Activated T-cell treated with anti-CD3 and anti-CD28 coated beads, Interleukin-2, amount 50 U/mL, for 24 hours (primary cell): ENCODE data around the gene ZNF697.
"Not testable (repeated sequence)": the region's sequence is repeated elsewhere in the genome, so short reads cannot be mapped to it uniquely, and the experiment has no call there.

Source experiments
- DNase-seq: peaks from one replicate; pipeline ENCODE4 v3.0.0-alpha.2; 2020
- H3K27ac Mint-ChIP-seq: 2 replicates; pipeline ENCODE4 v1.8.0; 2020; ENCODE audit warnings: mild to moderate bottlenecking, mixed read lengths
- H3K27me3 Mint-ChIP-seq: 2 replicates; pipeline ENCODE4 v1.8.0; 2020; ENCODE audit warnings: mixed read lengths
- H3K36me3 Mint-ChIP-seq: 2 replicates; pipeline ENCODE4 v1.8.0; 2020; ENCODE audit warnings: low read depth, mixed read lengths
- H3K4me1 Mint-ChIP-seq: 2 replicates; pipeline ENCODE4 v1.8.0; 2020; ENCODE audit warnings: low read depth, mixed read lengths
- H3K4me3 Mint-ChIP-seq: 2 replicates; pipeline ENCODE4 v1.8.0; 2020; ENCODE audit warnings: mild to moderate bottlenecking, moderate library complexity, mixed read lengths
- H3K9me3 Mint-ChIP-seq: 2 replicates; pipeline ENCODE4 v1.8.0; 2020; ENCODE audit warnings: mixed read lengths

The ZNF697 gene

DNA sequence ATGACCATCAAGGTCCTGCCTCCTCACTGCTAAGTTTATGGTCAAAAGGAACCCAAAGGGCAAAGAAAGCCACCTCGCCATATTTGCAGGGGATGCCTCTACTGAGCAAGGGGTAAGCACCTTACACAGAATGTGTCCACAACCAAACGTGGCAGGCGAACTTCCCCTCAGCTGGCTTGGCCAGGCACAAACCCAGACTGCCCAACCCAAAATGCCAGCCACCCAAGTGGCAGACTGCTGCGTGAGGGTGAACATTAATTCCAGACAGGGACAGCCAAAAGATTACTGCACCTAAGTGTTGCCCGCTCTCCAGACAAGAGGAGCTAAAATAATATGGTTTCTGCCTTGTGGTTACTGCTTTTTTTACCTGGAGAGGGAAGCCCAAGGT is 16.0 kb downstream of the ZNF697 start:
- Mint-ChIP-seq H3K4me1 (no peaks in the 10 kb centered on the region), H3K27me3 (peaks cover 69% of the 10 kb centered on the region), H3K4me3 (no peak overlapping the region), H3K9me3 (no peaks in the 10 kb centered on the region), H3K36me3 (no peaks in the 10 kb centered on the region), H3K27ac (no peak overlapping the region)
- no peak for DNase-seq

DNA sequence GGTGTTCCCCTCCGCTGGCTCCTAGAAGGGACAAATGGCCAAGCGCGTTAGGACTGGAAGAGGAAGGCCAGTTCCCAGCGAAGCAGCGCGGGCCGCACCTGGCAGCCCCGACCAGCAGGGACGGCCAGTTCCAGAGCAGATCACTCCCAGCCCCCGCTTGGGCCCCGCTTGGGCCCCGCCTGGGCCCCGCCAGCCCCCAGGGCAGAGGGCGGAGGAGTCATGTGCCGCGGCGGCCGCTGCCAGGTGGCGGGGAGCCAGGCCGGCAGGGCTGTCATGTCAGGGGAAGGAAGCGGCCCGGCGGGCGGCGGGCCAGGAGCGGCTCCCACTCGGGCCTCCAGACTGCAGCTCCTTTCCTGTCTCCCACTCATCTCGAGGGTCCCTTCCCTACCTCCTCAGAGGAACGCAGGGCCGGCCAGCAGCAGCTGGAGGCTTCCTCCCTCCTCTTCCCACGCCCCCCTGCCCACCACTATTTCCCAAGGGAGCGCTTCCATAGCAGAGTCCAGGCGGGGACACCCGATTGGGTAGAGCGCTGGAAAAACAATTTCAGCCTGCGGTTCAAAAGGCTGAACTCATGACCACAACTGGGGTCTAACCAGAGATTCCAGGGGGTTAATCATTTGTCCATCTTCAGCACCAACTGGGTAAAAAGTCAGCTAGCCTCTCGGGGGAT is 16.5 kb downstream of the ZNF697 start:
- Mint-ChIP-seq H3K9me3 (no peaks in the 10 kb centered on the region), H3K27me3 (peaks cover 74% of the 10 kb centered on the region), H3K36me3 (no peaks in the 10 kb centered on the region), H3K4me1 (no peaks in the 10 kb centered on the region), H3K27ac (no peak overlapping the region), H3K4me3 (no peak overlapping the region)
- DNase-seq = no peak

DNA sequence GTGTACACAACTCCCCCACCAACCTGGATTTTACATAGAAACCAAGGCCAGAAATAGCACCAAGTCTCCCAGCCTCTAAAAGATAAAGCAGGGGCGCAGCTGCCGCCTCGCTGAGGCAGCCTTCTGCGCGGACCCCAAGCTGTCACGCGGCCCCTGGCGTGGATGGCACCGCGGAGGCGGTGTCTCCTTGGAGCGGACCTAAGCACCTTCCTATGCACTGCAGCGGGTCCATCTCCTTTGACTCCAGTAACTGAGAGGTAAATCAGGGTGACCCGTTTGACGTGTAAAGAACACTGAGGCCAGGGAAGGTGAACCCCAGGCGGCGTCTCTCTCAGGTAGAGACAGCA is 17.0 kb downstream of the ZNF697 start:
- Mint-ChIP-seq H3K9me3 (no peaks in the 10 kb centered on the region), H3K36me3 (no peaks in the 10 kb centered on the region), H3K27me3 (peaks cover 74% of the 10 kb centered on the region), H3K4me3 (no peak overlapping the region), H3K4me1 (no peaks in the 10 kb centered on the region), H3K27ac (no peak overlapping the region)
- no peak for DNase-seq

DNA sequence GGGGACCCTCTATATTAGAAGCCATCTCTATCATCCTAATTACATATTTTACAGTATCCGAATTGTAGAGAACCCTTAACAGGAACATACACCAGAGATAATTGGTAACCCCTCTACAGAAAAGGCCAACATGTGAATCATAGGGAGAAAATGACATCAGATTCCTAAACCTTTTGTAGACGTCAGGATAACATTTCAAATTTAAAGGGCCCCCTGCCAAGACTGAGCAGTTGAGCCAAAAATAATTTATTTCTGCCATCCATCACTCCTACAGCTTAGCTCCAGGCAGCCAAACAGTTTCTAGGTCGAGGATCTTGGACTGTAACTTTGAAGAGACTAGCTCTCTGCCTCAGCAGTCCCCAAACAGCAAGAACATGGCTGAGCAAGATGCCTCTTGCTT is 21.2 kb downstream of the ZNF697 start:
- H3K4me1 Mint-ChIP-seq = no peaks in the 10 kb centered on the region
- no peak for DNase-seq
- no peak overlapping the region for H3K27ac Mint-ChIP-seq
- H3K36me3 Mint-ChIP-seq = no peaks in the 10 kb centered on the region
- H3K4me3 Mint-ChIP-seq = no peak overlapping the region
- no peaks in the 10 kb centered on the region for H3K9me3 Mint-ChIP-seq
- peaks cover 44% of the 10 kb centered on the region for H3K27me3 Mint-ChIP-seq

DNA sequence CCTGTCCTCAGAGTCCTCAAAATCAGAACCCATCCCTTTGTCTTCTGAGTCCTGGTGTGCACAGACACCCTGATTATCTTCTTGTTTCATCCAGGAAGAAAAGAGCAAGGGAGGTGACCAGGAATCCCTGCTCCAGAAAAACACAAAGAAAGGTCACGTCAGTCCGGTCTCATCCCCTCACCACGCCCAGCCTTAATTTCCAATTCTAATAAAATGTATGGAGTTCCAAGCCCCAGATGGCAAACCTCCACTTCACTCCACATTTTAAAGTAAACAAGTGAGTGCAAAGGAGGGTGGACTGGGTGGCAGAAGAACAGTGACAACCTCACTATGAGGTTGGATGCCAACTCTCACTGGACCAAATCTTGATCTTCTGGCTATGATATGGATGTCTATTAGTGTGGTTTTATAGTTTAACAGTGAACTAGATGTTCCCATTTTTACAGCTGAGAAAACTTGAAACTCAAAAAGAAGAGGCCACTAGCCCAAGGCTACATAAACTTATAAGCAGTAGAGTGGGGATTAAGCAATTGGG is 22.0 kb downstream of the ZNF697 start:
- Mint-ChIP-seq H3K27me3 (peaks cover 39% of the 10 kb centered on the region), H3K36me3 (no peaks in the 10 kb centered on the region), H3K9me3 (no peaks in the 10 kb centered on the region), H3K27ac (no peak overlapping the region), H3K4me3 (no peak overlapping the region), H3K4me1 (no peaks in the 10 kb centered on the region)
- no peak for DNase-seq

DNA sequence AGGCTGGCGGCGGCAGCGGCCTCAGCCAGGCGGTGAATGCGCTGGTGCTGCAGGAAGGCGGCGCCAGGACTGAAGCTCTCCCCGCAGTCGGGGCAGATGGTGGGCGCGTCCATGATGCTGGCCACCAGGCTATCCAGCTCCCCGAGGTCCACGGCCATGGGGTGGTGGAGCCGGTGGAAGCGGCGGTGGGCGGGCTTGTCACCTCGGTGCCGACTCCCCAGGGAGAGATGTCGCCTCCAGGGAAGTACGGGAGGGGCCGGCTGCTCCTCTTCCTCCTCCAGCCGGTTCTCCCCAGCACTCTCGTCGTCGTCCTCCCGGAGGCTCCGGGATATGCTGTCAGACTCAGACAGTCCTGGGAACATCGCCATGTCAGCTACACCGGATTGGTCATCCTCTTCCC is 24.4 kb downstream of the ZNF697 start:
- no peak for DNase-seq
- Mint-ChIP-seq H3K4me1 (no peaks in the 10 kb centered on the region), H3K27me3 (peaks cover 20% of the 10 kb centered on the region), H3K4me3 (no peak overlapping the region), H3K27ac (no peak overlapping the region), H3K9me3 (no peaks in the 10 kb centered on the region), H3K36me3 (no peaks in the 10 kb centered on the region)

DNA sequence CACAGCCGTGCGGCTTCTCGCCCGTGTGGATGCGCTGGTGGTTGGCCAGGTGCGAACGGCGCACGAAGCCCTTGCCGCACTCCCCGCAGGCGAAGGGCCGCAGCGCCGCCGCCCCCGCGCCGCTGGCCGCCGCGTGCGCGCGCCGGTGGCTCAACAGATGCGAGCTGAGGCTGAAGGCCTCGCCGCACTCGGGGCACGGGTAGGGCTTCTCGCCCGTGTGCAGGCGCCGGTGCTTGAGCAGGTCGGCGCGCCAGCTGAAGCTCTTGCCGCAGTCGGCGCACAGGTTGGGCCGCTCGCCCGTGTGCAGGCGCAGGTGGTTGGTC is 24.9 kb downstream of the ZNF697 start:
- Mint-ChIP-seq H3K4me1 (no peaks in the 10 kb centered on the region), H3K36me3 (no peaks in the 10 kb centered on the region), H3K27me3 (peaks cover 14% of the 10 kb centered on the region), H3K27ac (no peak overlapping the region), H3K9me3 (no peaks in the 10 kb centered on the region), H3K4me3 (no peak overlapping the region)
- DNase-seq = no peak

DNA sequence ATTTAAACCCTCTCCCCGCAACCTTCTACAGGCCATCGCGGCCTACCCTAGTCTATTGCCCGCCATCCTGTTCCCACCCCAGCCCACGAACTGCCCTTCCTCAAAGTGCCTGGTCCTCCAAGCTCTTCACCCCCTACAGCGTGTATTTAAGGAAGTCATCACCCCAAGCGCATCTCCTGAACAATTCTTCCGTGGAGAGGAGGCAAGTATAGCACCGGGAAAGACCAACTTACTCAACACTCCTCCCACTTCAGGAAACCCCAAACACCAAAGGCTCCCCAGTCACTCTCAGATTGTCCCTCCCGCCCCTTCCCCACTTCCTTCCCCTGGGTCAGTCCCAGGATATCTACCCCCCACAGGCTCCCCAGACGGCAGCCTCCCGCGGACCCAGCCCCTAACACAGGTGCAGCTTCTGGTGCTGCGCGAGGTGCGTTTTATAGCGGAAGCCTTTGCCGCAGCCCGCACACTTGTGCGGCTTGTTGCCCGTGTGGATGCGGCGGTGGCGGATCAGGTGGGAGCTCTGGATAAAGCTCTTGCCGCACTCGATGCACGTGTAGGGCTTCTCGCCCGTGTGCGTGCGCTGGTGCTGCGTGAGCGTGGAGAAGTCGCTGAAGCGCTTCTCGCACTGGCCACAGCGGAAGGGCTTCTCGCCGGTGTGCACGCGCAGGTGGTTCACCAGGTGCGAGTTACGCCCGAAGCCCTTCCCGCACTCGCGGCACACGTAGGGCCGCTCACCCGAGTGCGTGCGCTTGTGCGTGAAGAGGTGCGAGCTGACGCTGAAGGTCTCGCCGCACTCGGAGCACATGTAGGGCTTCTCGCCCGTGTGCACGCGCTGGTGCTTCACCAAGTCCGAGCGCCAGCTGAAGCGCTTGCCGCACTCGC is 25.5 kb downstream of the ZNF697 start:
- DNase-seq = no peak
- H3K4me3 Mint-ChIP-seq = no peak overlapping the region
- no peaks in the 10 kb centered on the region for H3K36me3 Mint-ChIP-seq
- no peak overlapping the region for H3K27ac Mint-ChIP-seq
- peaks cover 8% of the 10 kb centered on the region for H3K27me3 Mint-ChIP-seq
- H3K4me1 Mint-ChIP-seq = no peaks in the 10 kb centered on the region
- H3K9me3 Mint-ChIP-seq = no peaks in the 10 kb centered on the region

DNA sequence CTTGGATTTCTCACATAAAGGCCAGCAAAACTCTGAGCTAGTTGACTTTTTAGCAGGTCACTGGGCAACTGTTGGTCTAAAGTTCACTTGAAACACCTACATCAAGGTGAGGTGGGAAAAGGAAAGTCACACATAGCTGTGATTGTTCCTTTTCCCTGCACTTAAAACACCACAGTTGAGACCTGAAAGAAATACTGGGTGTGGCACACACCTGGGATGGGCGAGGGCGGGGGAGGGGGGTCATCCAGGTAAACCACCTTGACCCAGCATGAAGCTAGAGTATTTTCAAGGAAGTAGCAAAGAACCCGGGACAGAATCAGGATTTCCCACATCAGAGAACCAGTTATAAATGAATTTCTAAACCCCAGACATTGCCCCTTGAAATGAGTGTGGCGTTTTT is 26.4 kb downstream of the ZNF697 start:
- Mint-ChIP-seq H3K36me3 (no peaks in the 10 kb centered on the region), H3K9me3 (no peaks in the 10 kb centered on the region), H3K27ac (no peak overlapping the region), H3K27me3 (peaks cover 1% of the 10 kb centered on the region), H3K4me3 (no peak overlapping the region), H3K4me1 (no peaks in the 10 kb centered on the region)
- DNase-seq = no peak

DNA sequence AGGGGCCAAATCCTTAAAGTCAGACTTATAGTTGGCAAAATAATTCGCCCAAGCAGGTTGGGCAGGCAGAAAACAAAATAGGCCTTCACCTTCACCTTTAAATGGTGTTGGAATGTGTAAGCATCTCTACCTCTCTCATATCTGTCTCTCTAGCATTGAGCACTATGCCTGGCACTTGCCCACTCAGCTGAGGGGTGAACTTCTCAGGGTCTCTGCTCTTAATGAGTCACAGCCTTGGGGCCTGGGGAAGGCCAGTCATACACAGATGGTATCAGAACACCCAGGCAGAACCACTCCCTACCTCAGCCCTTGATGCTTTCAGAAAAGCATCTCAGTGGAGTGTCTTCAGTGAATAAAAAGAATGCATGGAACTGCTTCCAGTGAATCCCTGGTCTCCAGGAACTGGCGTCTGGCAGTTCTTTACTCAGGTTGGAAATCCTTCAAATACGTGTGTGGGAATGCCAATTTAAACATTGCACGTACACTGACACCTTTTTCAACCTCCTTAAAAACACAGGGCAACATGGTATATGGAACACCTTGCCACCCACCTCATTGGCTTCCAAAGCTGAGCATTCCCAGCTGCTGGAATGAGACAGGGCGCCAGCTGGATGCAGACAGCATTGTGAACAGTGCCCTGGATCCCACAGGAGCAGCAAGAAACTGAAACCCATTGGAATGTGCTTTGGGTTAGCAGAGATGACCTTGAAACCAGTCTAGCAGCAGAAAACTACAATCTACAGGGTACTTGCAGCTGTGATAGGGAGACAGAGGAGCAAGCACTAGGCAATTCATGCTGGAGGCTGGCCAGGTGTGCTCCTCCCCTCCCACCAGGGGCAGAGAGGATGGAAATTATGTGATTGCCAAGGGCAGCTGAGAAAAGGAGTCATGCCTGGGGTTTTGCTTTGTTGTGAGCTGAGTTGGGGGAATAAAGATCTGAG is 30.0 kb downstream of the ZNF697 start:
- no peak for DNase-seq
- no peaks in the 10 kb centered on the region for H3K4me1 Mint-ChIP-seq
- no peaks in the 10 kb centered on the region for H3K9me3 Mint-ChIP-seq
- H3K27ac Mint-ChIP-seq = no peak overlapping the region
- no peak overlapping the region for H3K4me3 Mint-ChIP-seq
- no peaks in the 10 kb centered on the region for H3K27me3 Mint-ChIP-seq
- H3K36me3 Mint-ChIP-seq = no peaks in the 10 kb centered on the region

DNA sequence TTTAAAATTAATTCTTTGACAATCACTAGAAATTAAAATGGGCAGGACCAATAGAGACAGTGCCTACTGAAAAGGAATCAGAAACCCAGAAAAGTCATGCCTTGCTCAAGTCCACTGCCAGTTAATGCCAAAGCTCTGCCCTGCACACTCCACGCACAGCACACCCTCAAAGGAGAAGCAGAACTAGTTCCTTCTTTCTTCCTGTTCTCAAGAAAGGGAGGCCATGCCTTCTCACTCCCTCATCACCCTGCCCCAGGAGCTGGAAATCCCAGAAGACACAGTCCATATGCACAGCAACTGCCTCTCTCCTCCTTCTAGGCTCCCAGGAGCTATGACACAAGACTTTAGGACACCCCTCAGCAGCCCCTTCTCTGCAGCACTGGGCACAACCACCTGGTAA is 31.3 kb downstream of the ZNF697 start:
- not testable (repeated sequence) for H3K4me1 Mint-ChIP-seq, H3K27ac Mint-ChIP-seq, H3K4me3 Mint-ChIP-seq, H3K9me3 Mint-ChIP-seq, DNase-seq, H3K27me3 Mint-ChIP-seq, H3K36me3 Mint-ChIP-seq

DNA sequence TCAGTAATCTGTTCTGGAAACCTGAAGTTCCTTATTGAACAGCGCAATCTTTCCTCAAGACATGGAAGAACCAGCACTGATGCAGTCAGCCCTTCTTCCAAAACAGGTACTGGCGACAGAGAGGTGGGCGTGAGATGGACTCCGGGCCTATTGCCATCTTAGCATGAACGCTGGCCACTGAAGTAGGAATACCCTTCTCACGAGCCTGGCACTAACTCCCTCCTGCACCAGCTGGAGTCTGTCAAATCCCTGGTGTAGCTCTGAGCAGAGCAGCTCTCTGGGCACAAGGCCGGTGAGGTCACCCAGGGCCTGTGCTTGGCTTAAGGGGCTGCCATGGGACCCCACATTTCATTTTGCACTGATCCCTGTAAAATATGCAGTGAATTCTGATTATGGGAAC is 33.0 kb downstream of the ZNF697 start:
- not testable (repeated sequence) for H3K9me3 Mint-ChIP-seq, H3K27ac Mint-ChIP-seq, DNase-seq, H3K36me3 Mint-ChIP-seq, H3K4me3 Mint-ChIP-seq, H3K4me1 Mint-ChIP-seq
- peaks cover 11% of the 10 kb centered on the region for H3K27me3 Mint-ChIP-seq

DNA sequence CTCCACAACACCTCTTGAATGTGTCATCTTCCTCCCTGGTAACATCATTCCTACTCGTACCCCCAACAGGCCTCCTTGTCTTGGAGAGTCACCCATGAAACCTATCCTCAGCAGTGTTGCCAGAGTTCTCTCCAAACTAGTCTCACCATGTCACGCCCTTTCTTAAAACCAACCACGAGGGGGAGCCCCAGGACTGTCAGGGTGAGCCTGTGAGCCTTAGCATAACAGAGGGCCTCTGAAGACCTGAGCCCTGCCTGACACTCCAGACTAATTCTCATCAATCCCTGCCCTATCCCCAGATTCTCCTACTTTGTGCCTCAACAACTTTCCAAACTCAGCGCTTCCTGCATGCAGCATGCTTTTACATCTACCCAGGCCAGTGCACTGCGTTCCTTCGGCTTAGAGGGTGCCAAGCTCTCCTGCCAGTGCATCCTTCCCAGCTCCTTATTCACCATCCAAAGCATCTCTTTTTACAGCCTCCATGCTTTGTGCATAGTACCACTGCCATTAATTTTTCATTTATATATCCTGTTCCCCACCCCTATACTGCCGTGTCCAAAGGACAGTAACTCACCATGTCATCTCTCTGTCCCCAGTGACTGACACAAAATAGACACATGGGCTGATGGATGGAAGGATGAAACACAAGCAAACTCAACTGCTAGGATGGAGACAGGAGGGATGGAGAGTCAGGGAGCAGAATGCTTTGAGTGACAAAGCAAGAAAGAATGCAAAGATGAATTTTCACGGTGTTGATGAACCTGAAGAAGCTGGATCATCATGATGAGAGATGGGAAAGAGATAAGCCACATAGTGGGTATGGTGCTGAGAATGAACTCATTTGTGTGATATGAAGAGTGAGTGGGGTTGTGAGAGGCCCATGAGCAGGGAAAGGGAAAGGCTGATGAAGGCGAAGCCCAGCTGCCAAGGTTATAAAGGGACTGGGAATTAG is 34.0 kb downstream of the ZNF697 start:
- Mint-ChIP-seq H3K27ac (no peak overlapping the region), H3K9me3 (no peaks in the 10 kb centered on the region), H3K4me1 (no peaks in the 10 kb centered on the region), H3K4me3 (no peak overlapping the region), H3K36me3 (no peaks in the 10 kb centered on the region), H3K27me3 (peaks cover 17% of the 10 kb centered on the region)
- DNase-seq = peak; percentile 71

DNA sequence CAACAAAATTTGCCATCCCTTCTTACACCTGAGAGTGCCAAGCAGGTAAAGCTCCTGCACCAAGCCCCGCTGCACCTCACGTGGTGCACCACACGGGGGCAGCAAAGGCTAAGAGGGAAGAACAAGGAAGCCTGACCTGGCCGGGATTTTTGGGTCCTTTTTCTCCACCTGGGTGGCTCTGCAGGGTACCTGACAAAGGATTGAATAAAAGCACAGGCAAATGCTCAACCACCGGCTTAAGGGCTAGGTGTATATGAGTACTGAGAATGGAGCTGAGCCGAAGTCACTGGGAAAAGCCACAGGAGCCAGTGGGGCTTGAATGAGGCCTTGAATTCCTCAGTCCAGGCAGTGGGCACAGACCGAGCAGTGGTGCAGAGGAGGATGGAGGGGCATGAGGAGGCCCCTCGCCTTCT is 36.4 kb downstream of the ZNF697 start:
- peak; percentile 72 for DNase-seq
- no peaks in the 10 kb centered on the region for H3K36me3 Mint-ChIP-seq
- no peak overlapping the region for H3K4me3 Mint-ChIP-seq
- no peak overlapping the region for H3K27ac Mint-ChIP-seq
- H3K4me1 Mint-ChIP-seq = no peaks in the 10 kb centered on the region
- H3K9me3 Mint-ChIP-seq = no peaks in the 10 kb centered on the region
- H3K27me3 Mint-ChIP-seq = peaks cover 23% of the 10 kb centered on the region
